GM19240 (cell line): ENCODE data around the gene BCL11B.

Experiments
- DNase-seq: peaks from one replicate; pipeline ENCODE4 v3.0.0; 2011; ENCODE audit warnings: low spot score; ENCODE audit not compliant: insufficient read length

BCL11B gene

GRCh38 chr14:99287269-99287942, 15.4 kb upstream of the BCL11B start:
- DNase-seq, result no peak

DNA sequence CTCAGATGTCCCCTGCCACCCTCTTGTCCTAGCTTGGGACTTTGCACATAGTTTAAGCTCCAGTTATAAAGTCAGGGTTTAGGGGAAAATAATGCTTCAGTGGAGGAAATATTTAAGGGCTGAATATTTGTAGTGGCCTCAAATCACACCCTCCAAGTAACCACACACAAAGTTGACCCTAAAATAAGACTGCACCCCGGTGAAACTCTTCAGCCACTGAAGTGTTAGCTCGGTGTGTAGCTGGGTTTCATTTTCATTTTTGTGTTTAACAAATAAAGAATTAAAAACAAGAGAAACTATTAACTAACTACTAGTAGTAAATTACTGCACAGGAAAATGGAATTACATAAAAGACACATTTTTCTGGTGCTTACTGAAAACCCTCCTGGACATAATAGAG, 14.8 kb upstream of the BCL11B start:
- DNase-seq, result no peak

GRCh38 chr14:99284254-99285004, 12.4 kb upstream of the BCL11B start:
- no peak for DNase-seq

- no peak for DNase-seq
Measured at GRCh38 chr14:99282261-99283050, 10.5 kb upstream of the BCL11B start.

DNA sequence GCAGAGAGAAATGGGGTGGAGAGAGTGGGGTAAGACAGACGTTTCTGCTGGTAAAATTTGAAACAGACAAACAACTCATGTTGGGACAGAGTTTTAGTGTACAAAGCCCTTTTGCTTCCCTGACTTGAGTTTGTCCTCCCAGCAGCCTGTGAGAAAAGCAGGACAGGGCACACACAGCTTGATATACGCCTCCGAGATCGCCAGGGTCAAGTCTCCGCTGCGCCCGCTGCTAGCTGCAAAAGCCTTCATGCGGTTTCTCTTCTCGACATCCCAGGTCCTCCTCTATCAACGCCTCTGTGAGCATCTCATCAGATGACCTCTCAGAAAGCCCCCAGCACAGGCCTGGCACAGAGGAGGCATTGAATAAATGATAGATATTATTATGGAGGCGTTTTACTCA, 9.4 kb upstream of the BCL11B start:
- DNase-seq, result no peak

DNA sequence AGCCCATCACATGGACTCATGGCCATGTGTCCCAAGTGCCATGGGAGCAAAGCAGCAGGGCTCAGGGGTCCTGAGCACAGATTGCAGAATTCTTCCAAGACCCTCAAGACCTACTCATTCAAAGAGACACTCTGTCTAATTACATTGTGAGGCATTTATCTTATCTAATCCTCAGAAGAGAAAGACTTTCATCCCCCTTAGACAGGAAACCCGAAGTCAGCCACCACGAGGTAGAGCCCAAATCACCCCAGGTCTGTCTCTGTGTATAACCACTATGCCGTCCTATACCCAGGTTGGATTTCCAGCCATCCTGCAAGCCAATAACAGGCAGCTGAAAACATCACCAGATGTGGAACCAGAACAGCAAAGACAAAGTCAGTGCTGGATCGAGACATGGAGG, 8.9 kb upstream of the BCL11B start:
- no peak for DNase-seq

DNA sequence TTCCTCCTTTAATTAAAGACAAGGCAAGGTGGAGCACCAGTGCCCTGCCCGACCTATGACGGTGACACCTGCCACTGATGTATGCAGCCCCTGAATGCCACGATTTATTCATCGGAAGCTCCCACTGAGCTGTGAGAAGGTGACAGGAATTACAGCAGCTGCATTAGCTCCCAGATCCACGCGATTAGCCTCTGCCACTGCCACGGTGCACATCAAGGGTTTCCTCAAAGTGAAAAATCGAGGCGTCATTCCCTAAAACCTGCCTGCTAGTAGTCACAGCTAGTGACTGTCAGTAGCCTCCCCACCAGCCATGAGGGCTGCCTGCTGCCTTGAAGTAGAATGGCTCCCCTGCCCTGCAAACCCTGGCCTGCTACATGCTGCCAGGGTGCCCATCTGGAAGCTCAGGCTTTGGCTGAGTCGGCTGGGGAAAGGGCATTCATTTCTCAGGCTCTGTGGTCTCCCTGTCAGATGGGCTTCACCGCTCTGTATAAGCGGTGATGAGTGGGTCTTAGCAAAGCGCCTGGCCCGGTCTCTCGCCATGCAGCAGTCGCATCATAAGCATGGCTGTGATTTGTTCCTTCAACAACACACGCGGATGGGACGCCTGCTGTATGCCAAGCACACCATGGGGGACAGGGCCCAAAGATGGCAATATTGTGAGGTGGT, 8.2 kb upstream of the BCL11B start:
- DNase-seq, result no peak

- no peak for DNase-seq
Measured at GRCh38 chr14:99278836-99279235, 6.8 kb upstream of the BCL11B start.

DNA sequence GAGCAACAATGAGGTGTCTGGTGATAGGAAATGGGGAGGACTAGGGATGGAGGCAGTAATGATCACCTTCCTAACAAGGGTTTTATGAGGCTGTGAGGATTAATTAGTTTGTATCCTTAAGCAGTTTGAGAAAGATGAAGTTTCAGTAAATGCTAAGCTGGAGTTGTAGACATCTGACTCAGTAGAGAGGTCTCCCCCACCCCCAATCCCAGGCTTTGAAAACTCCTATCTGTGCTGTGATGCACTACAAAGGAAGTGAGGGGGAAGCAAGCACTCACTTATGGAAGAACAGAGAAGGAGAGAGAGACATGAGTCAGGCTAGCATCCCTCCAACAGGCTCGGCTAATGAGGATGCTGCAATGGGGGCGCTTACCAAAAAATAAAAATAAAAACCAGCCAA, 5.5 kb upstream of the BCL11B start:
- no peak for DNase-seq

DNA sequence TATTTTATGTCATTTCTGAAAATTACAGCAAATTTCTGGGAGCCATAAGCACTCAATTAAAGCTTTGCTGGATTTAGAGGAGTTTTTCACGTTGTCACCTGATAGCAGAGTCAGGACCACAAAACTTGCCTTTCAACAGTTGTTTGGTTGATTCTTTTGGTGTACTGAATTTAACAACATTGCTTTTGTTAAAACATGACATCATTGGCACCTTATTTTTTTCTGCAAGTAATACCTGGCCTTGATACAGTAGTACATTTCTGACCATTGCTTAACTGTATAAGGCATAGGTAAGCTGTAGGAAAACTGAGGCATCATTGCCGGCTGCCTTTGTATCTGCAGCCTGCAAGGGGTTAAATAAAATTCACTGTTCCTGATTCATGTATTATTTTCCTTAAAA, 4.5 kb upstream of the BCL11B start:
- no peak for DNase-seq

DNA sequence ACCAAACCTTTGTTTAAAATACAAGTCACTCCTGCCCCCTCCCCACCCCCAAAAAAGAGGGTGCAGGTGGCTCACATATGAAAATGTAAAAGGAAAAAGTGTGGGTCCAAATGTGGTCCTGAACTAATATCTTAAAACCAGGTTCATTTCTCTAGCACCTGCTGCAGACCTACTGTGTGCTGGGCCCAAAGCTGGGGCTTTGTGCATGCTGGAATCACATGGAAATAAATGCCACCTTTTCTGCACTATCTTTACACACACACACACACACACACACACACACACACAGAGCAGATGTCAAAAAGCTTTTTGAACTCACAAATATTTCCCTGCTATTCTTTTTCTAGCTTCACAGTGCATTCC, 3.2 kb upstream of the BCL11B start:
- DNase-seq, result no peak

GRCh38 chr14:99274346-99275221, 2.6 kb upstream of the BCL11B start:
- no peak for DNase-seq

DNA sequence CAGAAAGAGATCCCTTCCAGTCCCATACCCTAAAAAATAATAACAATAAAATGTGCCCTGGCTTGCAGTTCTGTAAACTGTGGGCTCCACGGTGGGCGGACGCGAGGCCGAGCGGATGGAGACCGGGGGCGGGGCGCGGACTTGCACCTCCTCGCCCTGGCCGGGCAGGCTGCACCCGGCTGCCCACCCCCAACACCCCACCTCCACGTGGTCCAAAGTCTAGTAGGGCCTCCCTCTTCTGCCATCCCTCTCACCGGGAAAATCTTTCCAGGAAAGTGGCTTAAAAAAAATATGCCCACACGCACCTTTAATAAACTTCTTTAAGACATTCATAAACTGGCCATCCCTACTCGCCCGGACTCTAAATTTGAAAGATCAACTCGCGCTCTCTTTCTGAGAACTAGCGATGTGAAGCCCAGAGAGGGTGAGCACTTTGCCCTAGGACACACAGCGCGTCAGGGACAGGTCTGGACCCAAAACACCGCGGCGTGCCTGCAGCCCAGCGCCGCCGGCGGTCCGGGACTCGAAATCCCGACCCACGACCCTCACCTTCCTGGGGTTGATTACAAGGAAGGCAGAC, 1.9 kb upstream of the BCL11B start:
- DNase-seq, result no peak

- no peak for DNase-seq
Measured at GRCh38 chr14:99272899-99273765, 1.1 kb upstream of the BCL11B start.

DNA sequence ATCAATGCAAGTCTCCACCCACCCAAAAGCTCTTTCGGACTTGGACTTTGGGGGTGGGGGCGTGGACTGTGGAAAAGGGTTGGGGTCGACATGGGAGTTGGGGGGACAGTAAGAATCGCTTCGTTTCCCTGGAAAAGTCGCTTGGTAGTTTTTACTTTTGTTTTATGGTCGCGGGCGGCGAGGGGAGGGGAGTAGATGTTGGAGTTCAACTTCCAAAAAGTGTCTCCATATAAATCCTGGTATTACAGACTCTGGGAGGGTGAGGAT, 568 bp upstream of the BCL11B start:
- DNase-seq, result no peak

GRCh38 chr14:99271221-99271941, 616 bp downstream of the BCL11B start:
- no peak for DNase-seq

DNA sequence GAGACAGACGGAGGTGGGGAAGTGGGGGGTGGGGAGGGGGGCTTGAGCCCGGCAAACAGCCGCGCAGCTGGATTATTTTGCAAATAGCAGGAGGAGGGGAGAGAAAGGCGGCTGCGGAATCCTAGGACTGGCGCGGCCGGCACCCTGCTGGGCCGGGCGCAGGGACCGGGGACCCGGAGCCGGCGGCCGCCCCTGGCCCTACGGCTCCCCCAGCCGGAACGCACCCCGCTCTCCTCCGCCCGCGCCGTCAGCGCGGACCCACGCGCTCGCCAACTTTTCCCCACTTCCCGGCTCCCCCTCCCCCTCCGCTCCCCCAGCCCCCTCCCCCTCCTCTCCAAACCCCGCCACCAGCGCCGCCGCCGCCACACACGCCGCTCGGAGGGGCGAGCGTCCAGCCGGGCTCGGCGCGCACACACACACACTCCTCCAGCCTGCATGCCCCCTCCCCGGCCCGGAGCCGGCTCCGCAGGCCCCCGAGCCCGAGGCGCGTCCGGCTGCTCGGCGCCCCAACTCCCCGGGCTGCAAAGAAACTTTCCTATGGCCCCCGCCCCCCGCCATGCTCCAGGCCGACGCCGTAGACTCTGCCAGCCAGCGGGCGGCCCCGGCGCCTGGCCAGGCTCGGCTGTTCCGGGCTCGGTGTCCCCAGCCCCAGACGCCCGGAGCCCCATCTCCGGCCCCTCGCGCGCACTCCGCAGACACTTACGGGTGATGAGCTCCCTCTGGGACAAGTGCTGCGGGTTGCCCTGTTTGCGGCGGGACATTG, 1.4 kb downstream of the BCL11B start:
- no peak for DNase-seq
